NCI-H1436 (cell line): Measurements from ENCODE around the gene ABLIM2.

Experiments
- DNase-seq: peaks from one replicate; lab custom pipeline; 2025; lab: John Stamatoyannopoulos, UW

ABLIM2 gene

GRCh38 chr4:8004066-8004465, 154.5 kb downstream of the ABLIM2 start:
- DNase-seq, result no peak

GRCh38 chr4:8002525-8003309, 155.9 kb downstream of the ABLIM2 start:
- DNase-seq, result no peak

- DNase-seq, result no peak
These were observed 156.9 kb downstream of the ABLIM2 start for GRCh38 chr4:8001564-8002355.

- DNase-seq, result no peak
These were observed 157.7 kb downstream of the ABLIM2 start for GRCh38 chr4:8000721-8001491.

GRCh38 chr4:8000247-8000646, 158.4 kb downstream of the ABLIM2 start:
- DNase-seq, result no peak

GRCh38 chr4:7999695-8000094, 158.9 kb downstream of the ABLIM2 start:
- DNase-seq, result no peak

GRCh38 chr4:7999279-7999678, 159.3 kb downstream of the ABLIM2 start:
- no peak for DNase-seq

- no peak for DNase-seq
These were observed 160.2 kb downstream of the ABLIM2 start for GRCh38 chr4:7998447-7998846.

GRCh38 chr4:7995866-7996265, 162.7 kb downstream of the ABLIM2 start:
- DNase-seq, result no peak

GRCh38 chr4:7995135-7995534, 163.5 kb downstream of the ABLIM2 start:
- no peak for DNase-seq

- no peak for DNase-seq
These were observed 164.9 kb downstream of the ABLIM2 start for GRCh38 chr4:7993671-7994070.

- no peak for DNase-seq
These were observed 165.8 kb downstream of the ABLIM2 start for GRCh38 chr4:7992846-7993245.

GRCh38 chr4:7990807-7991459, 167.7 kb downstream of the ABLIM2 start:
- no peak for DNase-seq

GRCh38 chr4:7989654-7990053, 169.0 kb downstream of the ABLIM2 start:
- DNase-seq, result no peak

GRCh38 chr4:7988437-7988836, 170.2 kb downstream of the ABLIM2 start:
- DNase-seq, result no peak

GRCh38 chr4:7987148-7987989, 171.2 kb downstream of the ABLIM2 start:
- DNase-seq, result peak; percentile 24

- DNase-seq, result no peak
These were observed 172.6 kb downstream of the ABLIM2 start for GRCh38 chr4:7985891-7986441.

GRCh38 chr4:7985072-7985471, 173.5 kb downstream of the ABLIM2 start:
- DNase-seq, result no peak

GRCh38 chr4:7984286-7984925, 174.2 kb downstream of the ABLIM2 start:
- DNase-seq, result no peak

GRCh38 chr4:7983296-7983695, 175.3 kb downstream of the ABLIM2 start:
- no peak for DNase-seq
